DOHH2 (cell line): ENCODE measurements around the gene TMTC2.

ENCODE experiments used
- H3F3A ChIP-seq: fragments of 200-600 bp; sonication (generic), shearing (Covaris generic); 2 replicates; pipeline ENCODE4 v1.6.0; 2016; ENCODE audit warnings: antibody characterized with exemption, mild to moderate bottlenecking; ENCODE audit not compliant: control insufficient read depth, insufficient read depth
- H3K27ac ChIP-seq: fragments of 200-600 bp; sonication (generic); 2 replicates; pipeline ENCODE4 v1.5.1; 2014; ENCODE audit warnings: low read depth, mild to moderate bottlenecking, low read length, moderate library complexity
- H3K27me3 ChIP-seq: fragments of 200-600 bp; sonication (generic); 2 replicates; pipeline ENCODE4 v1.6.1; 2014; ENCODE audit warnings: mild to moderate bottlenecking, low read length, mixed read lengths; ENCODE audit not compliant: control insufficient read depth
- H3K36me3 ChIP-seq: fragments of 200-600 bp; sonication (generic); 2 replicates; pipeline ENCODE4 v1.6.1; 2014; ENCODE audit warnings: mild to moderate bottlenecking, low read length, moderate library complexity, mixed read lengths; ENCODE audit not compliant: control insufficient read depth
- H3K4me1 ChIP-seq: fragments of 200-600 bp; sonication (generic); 2 replicates; pipeline ENCODE4 v1.6.1; 2014; ENCODE audit warnings: mild to moderate bottlenecking, low read length, mixed read lengths; ENCODE audit not compliant: control insufficient read depth
- H3K4me2 ChIP-seq: fragments of 200-600 bp; sonication (generic); 2 replicates; pipeline ENCODE4 v1.6.0; 2014; ENCODE audit warnings: mild to moderate bottlenecking, low read length, moderate library complexity
- H3K4me3 ChIP-seq: fragments of 200-600 bp; sonication (generic); 2 replicates; pipeline ENCODE4 v1.5.1; 2014; ENCODE audit warnings: mild to moderate bottlenecking, low read length, mixed read lengths
- H3K79me2 ChIP-seq: fragments of 200-600 bp; sonication (generic); 2 replicates; pipeline ENCODE4 v1.6.1; 2014; ENCODE audit warnings: mild to moderate bottlenecking, low read length, mixed read lengths; ENCODE audit not compliant: control insufficient read depth
- H3K9me2 ChIP-seq: fragments of 200-600 bp; sonication (generic); replicated peaks from 2 replicates; pipeline ENCODE4 v1.6.1; 2014; ENCODE audit warnings: mild to moderate bottlenecking, low read length, mixed read lengths; ENCODE audit not compliant: control insufficient read depth
- H3K9me3 ChIP-seq: fragments of 200-600 bp; sonication (generic); 2 replicates; pipeline ENCODE4 v1.6.1; 2014; ENCODE audit warnings: antibody characterized with exemption, low read length, mixed read lengths; ENCODE audit not compliant: control insufficient read depth, insufficient read depth
- H4K20me1 ChIP-seq: fragments of 200-600 bp; sonication (generic); 2 replicates; pipeline ENCODE4 v1.6.0; 2014; ENCODE audit warnings: low read depth, mild to moderate bottlenecking, antibody characterized with exemption, low read length, moderate library complexity; ENCODE audit not compliant: control insufficient read depth, insufficient read depth
- EZH2phosphoT487 ChIP-seq: fragments of 200-600 bp; sonication (generic); IDR thresholded peaks from 2 replicates; pipeline ENCODE4 v1.6.1; 2017; ENCODE audit warnings: borderline replicate concordance, mild to moderate bottlenecking, antibody characterized with exemption, low read length, moderate library complexity, mixed read lengths
- TF ChIP-seq, protein P1 (sequence below): fragments of 200-600 bp; sonication (generic); IDR thresholded peaks from one replicate; pipeline ENCODE4 v1.5.1; 2014; ENCODE audit warnings: antibody characterized with exemption, mild to moderate bottlenecking, low read depth, low read length; ENCODE audit not compliant: poor library complexity, severe bottlenecking

Gene TMTC2

DNA sequence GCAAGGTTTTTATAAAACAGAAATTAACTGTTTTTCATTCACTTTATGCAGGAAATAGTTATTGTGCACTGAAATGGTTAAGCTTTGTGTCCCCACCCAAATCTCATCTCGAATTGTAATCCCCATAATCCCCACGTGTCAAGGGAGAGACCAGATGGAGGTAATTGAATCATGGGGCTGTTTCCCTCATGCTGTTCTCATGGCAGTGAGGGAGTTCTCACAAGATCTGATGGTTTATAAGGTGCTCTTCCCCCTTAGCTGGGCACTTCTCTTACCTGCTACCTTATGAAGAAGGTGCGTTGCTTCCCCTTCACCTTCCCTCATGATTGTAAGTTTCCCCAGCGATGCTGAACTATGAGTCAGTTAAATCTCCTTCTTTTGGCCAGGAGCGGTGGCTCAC lies 123.9 kb downstream of the TMTC2 start:
- Histone ChIP-seq H3K36me3 (no peaks in the 10 kb centered on the region), H4K20me1 (no peaks in the 10 kb centered on the region)

DNA sequence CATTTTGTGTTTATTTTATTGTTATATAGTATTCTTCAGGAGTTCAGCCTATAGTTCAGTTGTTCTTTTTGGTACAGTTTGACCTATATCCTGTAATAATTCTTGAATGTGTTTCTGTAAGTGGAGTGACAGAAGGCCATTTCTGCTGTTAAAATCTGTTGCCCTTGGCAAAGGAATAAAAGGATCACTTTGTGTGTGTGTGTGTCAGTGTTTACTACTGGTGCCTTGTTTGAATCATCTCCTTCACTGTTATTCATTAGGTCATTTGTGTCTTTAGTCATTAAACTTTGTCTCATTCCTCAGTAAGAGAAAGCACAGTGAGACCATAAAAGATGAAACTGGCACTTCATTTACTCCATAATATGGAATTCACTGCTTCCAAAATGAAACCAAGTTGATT lies 130.7 kb downstream of the TMTC2 start:
- H3K36me3 ChIP-seq: no peaks in the 10 kb centered on the region
- no peaks in the 10 kb centered on the region for H4K20me1 ChIP-seq
- no peak overlapping the region for H3K4me3 ChIP-seq
- no peak for TF ChIP-seq EZH2phosphoT487
- TF ChIP-seq, protein P1, sequence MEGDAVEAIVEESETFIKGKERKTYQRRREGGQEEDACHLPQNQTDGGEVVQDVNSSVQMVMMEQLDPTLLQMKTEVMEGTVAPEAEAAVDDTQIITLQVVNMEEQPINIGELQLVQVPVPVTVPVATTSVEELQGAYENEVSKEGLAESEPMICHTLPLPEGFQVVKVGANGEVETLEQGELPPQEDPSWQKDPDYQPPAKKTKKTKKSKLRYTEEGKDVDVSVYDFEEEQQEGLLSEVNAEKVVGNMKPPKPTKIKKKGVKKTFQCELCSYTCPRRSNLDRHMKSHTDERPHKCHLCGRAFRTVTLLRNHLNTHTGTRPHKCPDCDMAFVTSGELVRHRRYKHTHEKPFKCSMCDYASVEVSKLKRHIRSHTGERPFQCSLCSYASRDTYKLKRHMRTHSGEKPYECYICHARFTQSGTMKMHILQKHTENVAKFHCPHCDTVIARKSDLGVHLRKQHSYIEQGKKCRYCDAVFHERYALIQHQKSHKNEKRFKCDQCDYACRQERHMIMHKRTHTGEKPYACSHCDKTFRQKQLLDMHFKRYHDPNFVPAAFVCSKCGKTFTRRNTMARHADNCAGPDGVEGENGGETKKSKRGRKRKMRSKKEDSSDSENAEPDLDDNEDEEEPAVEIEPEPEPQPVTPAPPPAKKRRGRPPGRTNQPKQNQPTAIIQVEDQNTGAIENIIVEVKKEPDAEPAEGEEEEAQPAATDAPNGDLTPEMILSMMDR: no peak
- H3K4me2 ChIP-seq: no peak overlapping the region
- no peaks in the 10 kb centered on the region for H3F3A ChIP-seq
- no peaks in the 10 kb centered on the region for H3K9me2 ChIP-seq
- no peaks in the 10 kb centered on the region for H3K79me2 ChIP-seq
- no peaks in the 10 kb centered on the region for H3K27me3 ChIP-seq
- no peaks in the 10 kb centered on the region for H3K9me3 ChIP-seq
- H3K27ac ChIP-seq: no peak overlapping the region
- H3K4me1 ChIP-seq: 0 out of 2 replicates have a peak, but pooled peaks cover 3% of the 10 kb centered on the region

More for the DNA sequence above, 123.9 kb downstream of the TMTC2 start:
- no peak for TF ChIP-seq EZH2phosphoT487
- TF ChIP-seq, protein P1: no peak
- H3K9me3 ChIP-seq: no peaks in the 10 kb centered on the region
- H3K4me3 ChIP-seq: no peak overlapping the region
- H3K27ac ChIP-seq: no peak overlapping the region
- no peaks in the 10 kb centered on the region for H3F3A ChIP-seq
- H3K79me2 ChIP-seq: no peaks in the 10 kb centered on the region
- H3K9me2 ChIP-seq: no peaks in the 10 kb centered on the region
- H3K4me1 ChIP-seq: 0 out of 2 replicates have a peak, but pooled peaks cover 3% of the 10 kb centered on the region
- H3K27me3 ChIP-seq: no peaks in the 10 kb centered on the region
- H3K4me2 ChIP-seq: no peak overlapping the region

- Histone ChIP-seq H3K36me3 (no peaks in the 10 kb centered on the region), H3K4me1 (0 out of 2 replicates have a peak, but pooled peaks cover 3% of the 10 kb centered on the region), H3F3A (no peaks in the 10 kb centered on the region), H4K20me1 (no peaks in the 10 kb centered on the region), H3K27me3 (no peaks in the 10 kb centered on the region), H3K27ac (no peak overlapping the region), H3K79me2 (no peaks in the 10 kb centered on the region), H3K9me3 (no peaks in the 10 kb centered on the region), H3K4me2 (no peak overlapping the region), H3K4me3 (no peak overlapping the region), H3K9me2 (no peaks in the 10 kb centered on the region)
- no peak for TF ChIP-seq EZH2phosphoT487
- TF ChIP-seq, protein P1: no peak
Observed at GRCh38 chr12:82818271-82819035, 131.7 kb downstream of the TMTC2 start.
